ENCODE measurements around the gene RBP4. TPM values are rescaled to one million over a fixed set of nuclear protein-coding genes. Genes with fewer than 3 reads are reported as not detected.

RBP4 gene
- polyA plus RNA-seq, 1 of the 3 experiments (the other 2 are of a cell fraction) = not detected

DNA sequence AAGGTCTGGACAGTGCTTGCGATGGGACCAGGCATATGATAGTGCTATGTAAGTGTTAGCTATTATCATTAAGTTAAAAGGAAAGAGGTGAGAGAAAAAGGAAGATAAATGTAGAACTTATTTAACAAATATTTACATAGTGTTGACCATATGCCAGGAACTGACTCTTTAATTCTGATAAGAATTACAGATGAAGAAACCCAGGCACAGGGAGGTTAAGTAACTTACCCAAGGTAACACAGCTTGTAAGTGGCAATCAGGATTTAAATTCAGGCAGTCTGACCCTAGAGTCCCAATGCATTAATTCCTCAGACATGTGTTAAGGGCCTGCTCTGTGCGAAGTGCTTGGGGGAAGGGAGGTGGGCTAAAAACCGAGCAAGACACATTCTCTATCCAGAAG lies 23.5 kb downstream of the RBP4 start:
- POLR2A ChIA-PET = no interaction called here
- Histone ChIP-seq H3K27ac (ENCODE audit: low read depth in 2 of 2, low read length in 1 of 2) (no peak overlapping the region), H2AFZ (ENCODE audit: low read depth) (no peak overlapping the region), H3K9ac (no peak overlapping the region), H3K9me3 (no peaks in the 10 kb centered on the region), H3K79me2 (ENCODE audit: insufficient read depth) (no peaks in the 10 kb centered on the region), H3K4me1 (ENCODE audit: control insufficient read depth in 1 of 2, insufficient read depth in 2 of 2, low read depth in 1 of 2, low read length in 1 of 2) (no peaks in the 10 kb centered on the region), H3K4me3 (ENCODE audit: low read depth in 2 of 2, low read length in 1 of 2) (no peak overlapping the region), H3K27me3 (ENCODE audit: insufficient read depth) (peaks cover 9% of the 10 kb centered on the region; the same call in 1 of the 2 replicates), H3K36me3 (replicated peaks in 1 of 2; ENCODE audit: control insufficient read depth in 1 of 2, insufficient read depth in 2 of 2, low read length in 1 of 2) (no peaks in the 10 kb centered on the region), H3F3A (replicated peaks; ENCODE audit: insufficient read depth) (no peaks in the 10 kb centered on the region), H4K20me1 (ENCODE audit: insufficient read depth) (no peaks in the 10 kb centered on the region), H3K4me2 (no peak overlapping the region), H3K9me2 (no peaks in the 10 kb centered on the region)
- DNase-seq = no peak
- CTCF ChIA-PET = interaction anchor here (1.0 kb wide), 1 partner anchor 23 kb away, joined by 3 read pairs; no protein-coding TSS in a partner anchor
- 51% methylated on average over 3 of the region's 3 CpGs for WGBS (ENCODE audit: low lambda C conversion rate)
- TF ChIP-seq JUND (IDR thresholded peaks at IDR 0.05) (no peak), FOXJ3 (CRISPR knock-in tag; IDR thresholded peaks at IDR 0.05) (no peak)
- TF ChIP-seq, protein P1, sequence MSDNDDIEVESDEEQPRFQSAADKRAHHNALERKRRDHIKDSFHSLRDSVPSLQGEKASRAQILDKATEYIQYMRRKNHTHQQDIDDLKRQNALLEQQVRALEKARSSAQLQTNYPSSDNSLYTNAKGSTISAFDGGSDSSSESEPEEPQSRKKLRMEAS (IDR thresholded peaks at IDR 0.05; ENCODE audit: low read depth) = no peak

DNA sequence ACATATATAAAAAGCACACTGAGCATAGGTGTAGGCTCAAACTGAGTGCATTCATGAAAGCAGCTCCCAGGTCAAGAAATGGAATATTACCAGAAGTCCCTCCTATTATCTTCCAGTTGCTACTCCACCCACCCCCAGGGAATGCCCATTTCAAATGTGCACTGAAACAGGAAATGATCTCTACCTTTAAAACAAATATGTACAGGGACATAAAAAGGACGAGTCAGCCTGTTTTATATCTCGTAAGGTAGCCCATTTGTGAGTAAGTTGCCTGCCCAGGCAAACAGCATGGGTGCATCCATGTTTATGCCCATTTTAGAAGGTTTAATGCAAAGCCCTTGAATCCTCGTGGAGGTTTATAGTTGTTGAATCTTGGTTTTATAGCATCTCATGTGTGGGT lies 24.1 kb downstream of the RBP4 start:
- H2AFZ ChIP-seq (ENCODE audit: low read depth) = no peak overlapping the region
- ChIA-PET POLR2A (no interaction called here), CTCF (interaction anchor here (1.0 kb wide), 1 partner anchor 22 kb away, joined by 3 read pairs; no protein-coding TSS in a partner anchor)
- H3K9ac ChIP-seq = no peak overlapping the region
- H3K4me1 ChIP-seq (ENCODE audit: control insufficient read depth in 1 of 2, insufficient read depth in 2 of 2, low read depth in 1 of 2, low read length in 1 of 2) = no peaks in the 10 kb centered on the region
- H3K36me3 ChIP-seq (replicated peaks in 1 of 2; ENCODE audit: control insufficient read depth in 1 of 2, insufficient read depth in 2 of 2, low read length in 1 of 2) = no peaks in the 10 kb centered on the region
- H3K9me2 ChIP-seq = no peaks in the 10 kb centered on the region
- TF ChIP-seq YY1 (IDR thresholded peaks at IDR 0.05; ENCODE audit: low read depth) = no peak
- no peak for TF ChIP-seq EP300 (IDR thresholded peaks at IDR 0.05; ENCODE audit: borderline replicate concordance in 1 of 2, low read depth in 1 of 2, low read length in 1 of 2)
- no peak for TF ChIP-seq ELF1 (IDR thresholded peaks at IDR 0.05)
- TF ChIP-seq, protein P2, sequence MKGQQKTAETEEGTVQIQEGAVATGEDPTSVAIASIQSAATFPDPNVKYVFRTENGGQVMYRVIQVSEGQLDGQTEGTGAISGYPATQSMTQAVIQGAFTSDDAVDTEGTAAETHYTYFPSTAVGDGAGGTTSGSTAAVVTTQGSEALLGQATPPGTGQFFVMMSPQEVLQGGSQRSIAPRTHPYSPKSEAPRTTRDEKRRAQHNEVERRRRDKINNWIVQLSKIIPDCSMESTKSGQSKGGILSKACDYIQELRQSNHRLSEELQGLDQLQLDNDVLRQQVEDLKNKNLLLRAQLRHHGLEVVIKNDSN (IDR thresholded peaks at IDR 0.05; ENCODE audit: borderline replicate concordance, low read depth) = no peak
- TF ChIP-seq GABPA (IDR thresholded peaks at IDR 0.05; ENCODE audit: low read depth) = no peak
- H3K9me3 ChIP-seq = no peaks in the 10 kb centered on the region
- H3K27ac ChIP-seq (ENCODE audit: low read depth in 2 of 2, low read length in 1 of 2) = no peak overlapping the region
- no peak for DNase-seq
- peaks cover 9% of the 10 kb centered on the region; the same call in 1 of the 2 replicates for H3K27me3 ChIP-seq (ENCODE audit: insufficient read depth)
- H3F3A ChIP-seq (replicated peaks; ENCODE audit: insufficient read depth) = no peaks in the 10 kb centered on the region
- H3K4me3 ChIP-seq (ENCODE audit: low read depth in 2 of 2, low read length in 1 of 2) = no peak overlapping the region
- H3K79me2 ChIP-seq (ENCODE audit: insufficient read depth) = no peaks in the 10 kb centered on the region
- H4K20me1 ChIP-seq (ENCODE audit: insufficient read depth) = no peaks in the 10 kb centered on the region
- H3K4me2 ChIP-seq = no peak overlapping the region
- WGBS (ENCODE audit: low lambda C conversion rate) = 39% methylated on average over 3 of the region's 3 CpGs

DNA sequence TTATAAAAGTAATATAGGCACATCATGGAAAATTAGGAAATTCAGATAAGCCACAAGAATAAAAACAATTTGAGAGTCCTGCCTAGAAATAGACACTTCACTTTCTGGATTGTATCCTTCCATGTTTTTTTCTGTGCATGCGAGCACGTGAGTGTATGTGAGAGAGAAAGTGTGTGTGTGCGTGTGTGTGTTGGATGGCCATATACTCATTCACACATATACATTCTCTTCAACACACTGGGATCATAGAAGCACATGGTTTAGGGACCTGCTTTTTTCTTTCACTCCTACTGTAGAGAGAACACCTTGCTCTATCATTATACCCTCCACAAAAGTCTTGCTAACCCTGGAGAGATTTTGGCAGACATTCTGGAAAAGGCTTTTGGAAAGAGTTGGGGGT lies 27.1 kb downstream of the RBP4 start:
- no peaks in the 10 kb centered on the region for H3K9me3 ChIP-seq
- ChIA-PET POLR2A (no interaction called here), CTCF (no interaction called here)
- no peak overlapping the region for H2AFZ ChIP-seq (ENCODE audit: low read depth)
- no peaks in the 10 kb centered on the region for H3K4me1 ChIP-seq (ENCODE audit: control insufficient read depth in 1 of 2, insufficient read depth in 2 of 2, low read depth in 1 of 2, low read length in 1 of 2)
- no peak overlapping the region for H3K9ac ChIP-seq
- H3K4me3 ChIP-seq (ENCODE audit: low read depth in 2 of 2, low read length in 1 of 2) = no peak overlapping the region
- no peaks in the 10 kb centered on the region for H3F3A ChIP-seq (replicated peaks; ENCODE audit: insufficient read depth)
- H3K27ac ChIP-seq (ENCODE audit: low read depth in 2 of 2, low read length in 1 of 2) = no peak overlapping the region
- no peak for DNase-seq
- H3K36me3 ChIP-seq (replicated peaks in 1 of 2; ENCODE audit: control insufficient read depth in 1 of 2, insufficient read depth in 2 of 2, low read length in 1 of 2) = no peaks in the 10 kb centered on the region
- no peaks in the 10 kb centered on the region for H3K9me2 ChIP-seq
- WGBS (ENCODE audit: low lambda C conversion rate) = 81% methylated on average over 3 of the region's 3 CpGs
- peaks cover 18% of the 10 kb centered on the region; the same call in 1 of the 2 replicates for H3K27me3 ChIP-seq (ENCODE audit: insufficient read depth)
- H4K20me1 ChIP-seq (ENCODE audit: insufficient read depth) = no peaks in the 10 kb centered on the region
- H3K79me2 ChIP-seq (ENCODE audit: insufficient read depth) = no peaks in the 10 kb centered on the region
- no peak overlapping the region for H3K4me2 ChIP-seq
- TF ChIP-seq RFX5 (IDR thresholded peaks at IDR 0.05; ENCODE audit: low read length) (no peak), EP300 (IDR thresholded peaks at IDR 0.05; ENCODE audit: borderline replicate concordance in 1 of 2, low read depth in 1 of 2, low read length in 1 of 2) (no peak), TCF12 (IDR thresholded peaks at IDR 0.05) (no peak), SIN3A (IDR thresholded peaks at IDR 0.05; ENCODE audit: borderline replicate concordance, low read depth, low read length) (no peak), JUND (IDR thresholded peaks at IDR 0.05) (no peak), RCOR1 (IDR thresholded peaks at IDR 0.05; ENCODE audit: low read length) (no peak)
- TF ChIP-seq, protein P3, sequence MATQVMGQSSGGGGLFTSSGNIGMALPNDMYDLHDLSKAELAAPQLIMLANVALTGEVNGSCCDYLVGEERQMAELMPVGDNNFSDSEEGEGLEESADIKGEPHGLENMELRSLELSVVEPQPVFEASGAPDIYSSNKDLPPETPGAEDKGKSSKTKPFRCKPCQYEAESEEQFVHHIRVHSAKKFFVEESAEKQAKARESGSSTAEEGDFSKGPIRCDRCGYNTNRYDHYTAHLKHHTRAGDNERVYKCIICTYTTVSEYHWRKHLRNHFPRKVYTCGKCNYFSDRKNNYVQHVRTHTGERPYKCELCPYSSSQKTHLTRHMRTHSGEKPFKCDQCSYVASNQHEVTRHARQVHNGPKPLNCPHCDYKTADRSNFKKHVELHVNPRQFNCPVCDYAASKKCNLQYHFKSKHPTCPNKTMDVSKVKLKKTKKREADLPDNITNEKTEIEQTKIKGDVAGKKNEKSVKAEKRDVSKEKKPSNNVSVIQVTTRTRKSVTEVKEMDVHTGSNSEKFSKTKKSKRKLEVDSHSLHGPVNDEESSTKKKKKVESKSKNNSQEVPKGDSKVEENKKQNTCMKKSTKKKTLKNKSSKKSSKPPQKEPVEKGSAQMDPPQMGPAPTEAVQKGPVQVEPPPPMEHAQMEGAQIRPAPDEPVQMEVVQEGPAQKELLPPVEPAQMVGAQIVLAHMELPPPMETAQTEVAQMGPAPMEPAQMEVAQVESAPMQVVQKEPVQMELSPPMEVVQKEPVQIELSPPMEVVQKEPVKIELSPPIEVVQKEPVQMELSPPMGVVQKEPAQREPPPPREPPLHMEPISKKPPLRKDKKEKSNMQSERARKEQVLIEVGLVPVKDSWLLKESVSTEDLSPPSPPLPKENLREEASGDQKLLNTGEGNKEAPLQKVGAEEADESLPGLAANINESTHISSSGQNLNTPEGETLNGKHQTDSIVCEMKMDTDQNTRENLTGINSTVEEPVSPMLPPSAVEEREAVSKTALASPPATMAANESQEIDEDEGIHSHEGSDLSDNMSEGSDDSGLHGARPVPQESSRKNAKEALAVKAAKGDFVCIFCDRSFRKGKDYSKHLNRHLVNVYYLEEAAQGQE (IDR thresholded peaks at IDR 0.05; ENCODE audit: low read depth, low read length) = no peak
- TF ChIP-seq, protein P2 (IDR thresholded peaks at IDR 0.05; ENCODE audit: borderline replicate concordance, low read depth) = no peak
- TF ChIP-seq, protein P4, sequence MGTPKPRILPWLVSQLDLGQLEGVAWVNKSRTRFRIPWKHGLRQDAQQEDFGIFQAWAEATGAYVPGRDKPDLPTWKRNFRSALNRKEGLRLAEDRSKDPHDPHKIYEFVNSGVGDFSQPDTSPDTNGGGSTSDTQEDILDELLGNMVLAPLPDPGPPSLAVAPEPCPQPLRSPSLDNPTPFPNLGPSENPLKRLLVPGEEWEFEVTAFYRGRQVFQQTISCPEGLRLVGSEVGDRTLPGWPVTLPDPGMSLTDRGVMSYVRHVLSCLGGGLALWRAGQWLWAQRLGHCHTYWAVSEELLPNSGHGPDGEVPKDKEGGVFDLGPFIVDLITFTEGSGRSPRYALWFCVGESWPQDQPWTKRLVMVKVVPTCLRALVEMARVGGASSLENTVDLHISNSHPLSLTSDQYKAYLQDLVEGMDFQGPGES (IDR thresholded peaks at IDR 0.05; ENCODE audit: low read depth, low read length) = no peak
